ENCODE data around the gene C1QTNF5.

Gene C1QTNF5

DNA sequence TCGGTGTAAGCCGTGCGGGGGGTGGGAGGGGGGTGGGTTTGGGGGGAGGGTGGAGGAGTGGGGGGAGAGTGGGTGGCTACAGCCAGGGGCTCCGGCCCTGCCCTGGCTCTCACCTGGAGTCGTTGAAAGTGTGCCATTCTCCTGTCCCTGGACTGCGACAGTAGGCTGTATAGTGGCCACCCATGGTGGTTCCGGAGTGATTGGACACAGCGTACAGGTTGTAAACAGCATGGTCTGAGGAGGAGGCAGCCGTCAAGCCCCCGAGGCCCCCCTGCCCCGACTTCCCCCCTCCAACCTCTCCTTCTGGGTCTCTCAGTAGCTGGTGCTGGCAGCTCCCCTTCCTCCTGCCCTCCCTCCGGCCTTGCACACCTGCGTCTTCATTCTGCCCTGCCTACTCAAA lies 16.4 kb upstream of the C1QTNF5 start:
- DNase-seq: no peak

DNA sequence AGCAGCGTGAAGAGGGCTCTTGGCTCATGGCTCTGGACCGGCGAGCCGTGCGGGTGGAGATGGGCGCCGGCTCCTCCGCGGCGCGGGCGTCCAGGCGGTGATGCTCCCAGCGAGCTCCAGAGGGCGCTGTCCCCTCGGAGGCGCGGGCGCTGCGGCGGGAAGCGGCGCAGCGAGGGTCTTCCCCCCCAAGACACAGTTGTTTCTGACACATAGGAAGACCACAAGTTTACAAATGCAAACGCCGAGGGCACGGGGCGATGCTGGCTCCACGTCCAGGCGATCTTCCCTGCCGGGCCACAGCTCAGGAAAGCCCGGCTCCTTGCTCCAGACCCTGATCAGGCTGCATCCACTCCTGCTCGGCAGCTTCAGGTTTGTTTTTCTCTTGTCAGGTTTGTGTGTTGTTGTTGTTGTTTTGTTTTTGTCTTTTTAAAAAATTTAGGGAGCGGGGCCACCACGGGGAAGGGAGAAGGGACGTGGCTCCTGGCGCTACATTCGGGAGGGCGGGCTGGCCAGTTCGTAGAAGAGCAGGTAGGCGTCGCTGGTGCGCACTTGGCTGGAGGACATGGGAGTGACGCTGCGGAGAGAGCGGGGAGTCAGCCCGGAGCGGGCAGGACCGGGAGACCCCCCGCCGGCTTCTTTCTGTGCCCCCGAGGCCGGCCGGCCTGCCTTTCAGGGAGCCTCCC lies 15.8 kb upstream of the C1QTNF5 start:
- DNase-seq: peak; percentile 56

DNA sequence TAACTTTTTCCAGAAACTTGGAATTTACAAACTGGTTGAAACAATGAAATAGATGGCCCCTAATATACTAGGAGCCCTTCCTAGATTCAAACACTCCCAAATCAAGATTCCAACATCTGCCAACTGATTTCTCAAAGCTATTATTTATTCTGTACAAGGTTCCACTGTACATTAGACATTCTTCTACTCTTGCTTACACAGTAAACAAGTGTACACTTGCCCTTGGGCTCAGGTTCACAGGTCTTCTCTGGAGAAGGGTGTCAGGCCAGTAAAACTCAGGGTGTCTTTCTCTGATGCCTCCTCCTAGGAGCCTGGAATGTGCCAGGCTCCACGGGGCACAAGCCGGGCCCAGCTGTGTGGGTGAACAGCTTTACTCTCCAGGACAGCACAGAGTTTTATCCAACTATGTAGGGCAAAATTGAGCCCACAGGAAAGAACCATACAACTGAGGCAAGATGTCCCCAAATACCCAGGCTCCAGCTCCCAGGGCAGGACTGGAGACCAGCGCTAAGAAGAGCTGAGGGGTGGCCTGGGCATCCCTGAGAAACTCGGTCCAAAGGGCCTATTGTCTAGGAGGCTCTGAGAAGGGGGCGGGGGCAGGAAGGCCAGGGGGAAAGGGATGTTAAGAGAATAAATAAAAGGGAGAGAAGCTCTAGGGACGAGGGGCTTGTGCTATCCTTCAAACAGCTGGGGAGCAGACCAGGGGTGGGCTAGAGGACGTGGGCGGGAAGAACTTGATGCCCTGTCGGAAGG lies 14.6 kb upstream of the C1QTNF5 start:
- DNase-seq: no peak

GRCh38 chr11:119352857-119353260 lies 12.2 kb upstream of the C1QTNF5 start:
- no peak for DNase-seq

GRCh38 chr11:119351232-119351631 lies 10.5 kb upstream of the C1QTNF5 start:
- DNase-seq: no peak

- no peak for DNase-seq
Measured at GRCh38 chr11:119350302-119350701, 9.6 kb upstream of the C1QTNF5 start.

DNA sequence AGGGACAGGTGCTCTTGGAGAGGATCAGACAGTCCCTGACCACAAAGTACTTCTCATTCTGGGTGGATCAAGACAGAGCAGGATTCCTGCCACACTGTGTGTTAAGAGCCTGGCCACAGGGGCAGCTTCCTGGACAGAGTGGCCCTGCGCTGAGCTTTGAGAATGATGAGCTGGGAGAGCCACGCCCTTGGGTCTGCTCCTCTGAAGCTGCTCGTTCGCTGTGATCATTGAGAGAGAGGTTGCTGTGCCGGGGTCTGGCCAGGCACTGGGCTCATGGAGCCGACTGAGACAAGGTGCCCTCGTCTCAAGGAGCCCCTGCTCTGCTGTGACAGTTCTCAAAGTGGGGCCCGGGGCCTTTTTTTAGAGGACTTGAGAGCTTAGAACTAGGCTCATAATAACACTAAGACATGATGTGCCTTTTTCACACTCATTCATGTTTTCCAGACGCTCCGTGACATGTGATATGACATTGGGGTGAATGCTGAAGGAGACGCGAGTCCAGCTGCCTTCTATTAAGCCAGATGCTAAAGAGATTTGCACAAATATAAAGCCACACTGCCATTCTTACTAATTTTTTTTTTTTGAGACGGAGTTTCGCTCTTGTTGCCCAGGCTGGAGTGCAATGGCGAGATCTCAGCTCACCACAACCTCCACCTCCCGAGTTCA lies 7.4 kb upstream of the C1QTNF5 start:
- DNase-seq: no peak

DNA sequence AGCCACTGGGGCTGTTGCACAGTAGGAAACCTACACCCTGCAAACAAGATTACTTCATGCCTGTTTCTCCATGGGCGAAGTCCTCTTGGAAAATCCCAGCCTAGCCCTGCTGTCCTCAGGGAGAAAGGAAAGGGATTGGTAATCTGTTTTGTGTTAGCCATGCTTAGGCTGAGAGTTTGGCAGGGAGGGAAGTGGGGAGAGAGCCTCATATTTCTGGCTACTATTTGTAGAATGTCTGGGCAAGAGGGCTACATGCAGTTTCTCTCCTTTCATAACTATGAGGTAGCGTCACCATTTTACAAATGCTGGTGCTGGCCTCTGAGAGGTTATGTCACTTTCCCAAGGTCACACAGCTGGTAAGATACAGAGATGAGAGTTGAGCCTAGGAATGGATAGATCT lies 6.6 kb upstream of the C1QTNF5 start:
- no peak for DNase-seq

- no peak for DNase-seq
Measured at GRCh38 chr11:119346605-119347004, 5.9 kb upstream of the C1QTNF5 start, which contains the start of gene MFRP. TSS of gene MFRP (minus strand) at chr11:119346705. CDS start at chr11:119346513, 192 bp downstream.

DNA sequence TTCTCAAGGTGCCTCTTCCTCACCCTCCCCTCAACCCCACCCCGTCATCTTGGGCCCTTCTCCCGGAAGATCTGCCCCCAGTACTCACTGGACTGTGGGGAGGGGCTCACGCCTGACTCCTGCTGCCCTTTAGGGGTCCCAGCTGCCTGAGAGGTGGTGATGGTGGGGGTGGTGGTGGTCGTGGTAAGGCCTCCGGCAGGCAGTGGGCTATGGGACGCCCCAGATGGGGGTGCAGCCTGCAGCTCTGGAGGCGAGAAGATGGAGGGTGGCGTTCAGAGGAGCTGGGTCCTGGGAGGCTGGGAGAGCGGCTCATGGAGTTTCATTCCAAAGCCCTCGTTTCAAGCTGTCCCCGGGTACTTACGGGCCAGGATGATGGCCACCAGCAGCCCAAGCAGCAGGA lies 5.0 kb upstream of the C1QTNF5 start:
- no peak for DNase-seq

DNA sequence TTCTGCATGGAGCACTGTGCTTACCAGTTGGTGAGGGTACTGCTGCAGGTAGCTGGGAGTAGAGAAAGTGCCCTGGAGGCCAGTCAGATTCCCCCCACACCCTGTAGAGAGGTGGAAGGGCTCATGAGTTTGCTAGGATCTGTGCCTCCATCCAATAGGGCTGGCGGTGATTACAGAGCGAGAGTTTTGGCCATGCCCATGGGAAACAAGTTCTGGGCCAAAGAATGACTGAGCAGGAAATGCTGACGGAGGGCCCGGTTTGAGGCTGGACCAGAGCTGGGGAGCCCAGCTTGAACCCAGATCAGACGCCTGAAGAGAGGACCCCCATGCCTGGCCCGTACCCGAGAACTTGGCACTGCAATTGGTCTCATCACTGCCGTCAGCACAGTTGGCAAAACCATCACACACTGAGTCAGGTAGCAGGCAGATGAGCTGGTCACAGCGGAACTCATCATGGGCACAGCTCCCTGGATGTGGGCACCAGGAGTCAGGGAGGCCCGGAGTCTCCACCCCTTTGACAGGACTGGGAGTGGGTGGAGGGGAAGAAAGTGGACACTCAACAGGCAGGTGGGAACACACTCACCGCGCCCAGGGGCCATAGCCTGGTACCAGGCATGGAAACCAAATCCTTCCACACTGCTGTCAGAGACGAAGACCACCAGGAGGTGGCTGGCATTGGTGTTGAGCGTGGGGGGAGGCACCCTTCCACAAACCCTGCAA lies 3.8 kb upstream of the C1QTNF5 start:
- no peak for DNase-seq

DNA sequence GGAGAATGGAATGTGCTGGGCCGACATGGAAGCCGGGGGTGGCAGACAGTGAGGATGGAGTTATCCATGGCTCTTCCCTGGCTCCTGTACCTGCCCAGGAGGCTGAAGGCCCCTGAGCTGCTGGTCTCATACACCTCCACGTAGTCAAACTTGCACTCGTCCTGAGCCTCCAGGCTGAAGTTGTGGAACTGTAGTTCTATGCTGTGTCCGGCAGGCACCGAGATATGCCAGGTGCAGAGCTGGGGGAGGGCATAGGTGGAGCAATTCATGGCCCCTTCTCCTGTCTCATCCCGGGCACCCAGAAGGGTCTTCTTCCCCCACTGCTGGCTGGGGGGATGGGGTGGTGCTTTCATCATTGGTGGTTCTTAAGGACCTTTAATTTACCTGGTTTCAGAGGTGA lies 3.0 kb upstream of the C1QTNF5 start:
- no peak for DNase-seq

DNA sequence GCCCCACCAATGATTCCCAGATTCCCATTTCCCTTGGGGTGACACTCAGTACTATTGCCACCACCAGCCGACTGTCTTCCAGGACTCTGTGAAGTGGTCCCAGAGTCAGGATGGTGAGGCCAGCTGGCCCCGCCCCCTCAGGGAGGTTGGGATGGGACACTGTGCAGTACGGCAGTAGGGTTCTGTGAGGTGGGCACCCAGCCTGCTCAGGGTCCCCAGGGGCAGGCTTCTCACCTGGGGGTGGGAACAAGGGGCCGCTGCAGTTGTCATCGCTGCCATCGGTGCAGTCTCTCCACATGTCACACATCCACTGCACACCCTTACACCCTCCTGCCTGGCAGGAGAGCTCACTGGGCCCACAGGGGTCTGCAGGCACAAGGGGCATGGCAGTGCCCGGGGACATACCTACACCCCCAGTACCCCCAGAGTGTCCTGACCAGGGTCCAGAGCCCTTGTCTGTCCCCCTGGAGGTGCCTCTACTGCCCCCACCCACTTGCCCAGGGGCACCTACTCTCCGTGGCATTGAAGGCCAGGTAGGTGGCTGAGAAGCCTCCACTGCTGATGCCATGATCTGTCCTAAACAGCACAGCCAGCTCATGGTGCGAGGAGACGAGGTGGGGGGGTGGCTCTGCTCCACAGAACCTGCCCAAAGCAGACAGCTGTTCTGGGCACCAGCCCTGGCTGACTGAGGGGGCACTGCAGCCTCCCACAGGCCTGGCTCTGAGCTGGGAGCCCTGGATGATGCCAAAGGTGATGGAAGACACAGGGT lies 1.9 kb upstream of the C1QTNF5 start:
- no peak for DNase-seq

GRCh38 chr11:119342023-119342300 lies 1.3 kb upstream of the C1QTNF5 start:
- DNase-seq: no peak

GRCh38 chr11:119341222-119342022 lies 739 bp upstream of the C1QTNF5 start:
- DNase-seq: no peak

DNA sequence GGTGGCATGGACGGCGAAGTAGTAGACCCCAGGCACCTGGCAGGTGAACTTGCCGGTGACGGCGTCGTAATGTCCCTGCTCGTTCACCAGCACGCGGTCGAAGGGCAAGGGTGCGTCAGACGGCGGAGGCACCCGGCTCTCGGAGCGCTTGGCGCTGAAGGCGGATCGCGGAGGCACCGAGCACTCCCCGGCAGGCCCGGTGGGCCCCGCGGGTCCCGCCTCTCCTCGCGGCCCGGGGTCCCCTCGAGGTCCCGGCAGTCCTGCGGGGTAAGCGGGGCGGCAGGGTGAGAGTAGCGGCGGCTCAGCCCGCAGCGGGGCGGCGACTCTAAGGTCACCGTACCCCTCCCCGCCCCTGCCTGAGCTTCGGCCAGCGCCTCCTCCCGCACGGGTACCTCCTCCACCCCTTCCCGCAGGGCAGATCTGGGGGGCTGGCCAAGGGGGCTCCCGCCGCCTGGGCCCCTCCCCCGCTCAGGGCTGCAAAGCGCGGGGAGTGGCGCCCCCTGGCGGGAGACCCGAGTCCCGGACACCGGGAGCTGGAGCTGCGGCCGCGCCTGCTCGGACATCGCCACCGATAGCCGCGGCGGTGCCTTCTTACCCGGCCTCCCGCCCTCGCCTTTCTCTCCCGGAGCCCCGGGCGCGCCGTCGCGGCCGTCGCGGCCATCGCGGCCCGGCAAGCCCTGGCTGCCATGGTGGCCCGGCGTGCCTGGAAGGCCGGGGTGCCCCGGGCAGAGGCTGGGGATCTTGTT lies 921 bp downstream of the C1QTNF5 start:
- peak; percentile 22 for DNase-seq

- DNase-seq: no peak
Measured at GRCh38 chr11:119338965-119339588, 1.6 kb downstream of the C1QTNF5 start.

DNA sequence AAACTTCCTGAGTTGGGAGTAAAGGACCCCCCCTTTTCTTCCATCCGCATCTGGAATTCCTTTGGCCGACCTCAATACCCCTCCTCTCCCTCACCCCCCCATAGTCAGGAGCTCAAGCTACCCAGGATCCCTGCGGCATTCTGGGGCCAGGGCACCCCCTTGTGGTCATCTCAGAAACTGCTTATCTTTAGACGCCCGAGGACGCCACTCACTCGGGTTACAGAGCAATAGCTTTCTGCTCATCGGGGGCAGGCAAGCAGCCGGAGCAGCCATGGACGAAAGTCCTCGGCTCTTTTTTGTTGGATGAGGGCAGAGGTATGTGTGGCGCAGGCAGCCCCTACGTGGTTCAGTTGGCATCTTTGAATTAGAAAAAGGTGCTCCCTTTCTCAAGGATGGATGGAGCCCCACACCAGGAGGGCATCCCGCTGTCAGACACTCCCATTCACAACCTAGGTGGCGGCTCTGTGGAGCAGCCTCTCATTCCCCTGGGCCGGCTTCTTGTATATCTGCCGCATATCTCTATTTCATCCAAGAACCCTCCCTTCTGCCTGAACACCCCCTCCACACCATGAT lies 2.3 kb downstream of the C1QTNF5 start:
- DNase-seq: peak; percentile 29

DNA sequence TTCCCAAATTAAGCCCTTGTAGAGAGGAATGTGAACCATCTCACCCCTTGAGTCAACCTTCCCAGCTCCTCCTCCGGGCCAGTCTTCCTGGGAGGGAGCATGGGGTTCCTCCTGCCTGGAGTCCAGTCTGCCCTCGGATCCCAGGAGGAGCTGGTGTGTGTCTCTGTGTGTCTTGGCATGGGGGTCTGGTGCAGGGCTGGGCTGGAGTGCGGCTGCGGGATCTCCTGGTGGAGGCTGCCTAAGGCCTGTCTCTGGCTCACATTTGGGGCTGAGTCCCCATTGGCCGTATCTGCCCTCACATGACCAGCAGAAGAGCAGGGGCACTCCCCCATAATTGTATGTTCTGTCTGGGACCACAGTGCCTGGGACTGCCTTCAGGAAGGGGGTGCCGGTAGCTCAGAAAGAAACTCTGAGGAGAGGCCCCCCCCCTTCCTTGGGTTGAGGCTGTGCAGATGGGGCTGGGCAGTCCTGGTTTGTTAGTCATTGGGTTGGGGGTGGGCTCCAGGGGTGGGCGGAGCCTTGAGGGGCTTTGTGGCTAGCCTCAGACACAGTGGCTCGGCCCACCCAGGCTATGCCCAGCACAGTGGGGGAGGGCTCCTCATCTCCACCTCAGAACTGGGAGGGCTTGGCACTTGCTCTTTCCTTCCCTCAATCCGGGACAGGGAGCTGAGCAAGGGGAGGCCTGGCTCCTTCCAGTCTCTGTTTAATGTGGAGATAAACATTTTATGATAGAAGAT lies 2.9 kb downstream of the C1QTNF5 start:
- DNase-seq: peak; percentile 43

Data from amniotic stem cell (primary cell).